Keratinocyte (primary cell): ENCODE data around the gene MROH7.

Experiments used
- CTCF ChIP-seq, 3 experiments: IDR thresholded peaks in 1 of 3; conservative IDR thresholded peaks in 1 of 3; optimal IDR thresholded peaks in 1 of 3; 2 replicates in 2 of 3; 3 replicates in 1 of 3; pipeline versions ENCODE3 to v1.5.1; 2011; ENCODE audit warnings: low read length in 3 of 3, mild to moderate bottlenecking in 3 of 3, moderate library complexity in 2 of 3, control low read depth in 1 of 3, inconsistent platforms in 1 of 3; ENCODE audit not compliant: insufficient read depth in 2 of 3; ENCODE audit errors: extremely low read depth in 1 of 3
- EZH2 ChIP-seq: IDR thresholded peaks from one replicate; pipeline ENCODE4 v1.6.1; 2012; ENCODE audit warnings: inconsistent platforms, mild to moderate bottlenecking, low read length, moderate library complexity

- TF ChIP-seq CTCF (optimal IDR thresholded peaks at IDR 0.05 in 1 of 3, IDR thresholded peaks at IDR 0.05 in 1 of 3, conservative IDR thresholded peaks at IDR 0.05 in 1 of 3; ENCODE audit: extremely low read depth in 1 of 3, insufficient read depth in 2 of 3, low read length in 3 of 3) (no peak), EZH2 (no peak)
These were observed 66.8 kb downstream of the MROH7 start for GRCh38 chr1:54708385-54708784.
